ENCODE data around the gene ADAM20. TPM values are rescaled to one million over a fixed set of nuclear protein-coding genes. Genes with fewer than 3 reads are reported as not detected.

ADAM20 gene
- total RNA-seq, result 0.23 and 0.37 TPM in 2 replicates
- long read RNA-seq, result 0 reads

- H3K36me3 Mint-ChIP-seq (ENCODE audit: low read depth), result peaks cover 45% of the 10 kb centered on the region
- no peaks in the 10 kb centered on the region for H3K4me1 Mint-ChIP-seq
- no peak for TF ChIP-seq CTCF (conservative IDR thresholded peaks at IDR 0.05)
- no peaks in the 10 kb centered on the region for H3K27me3 Mint-ChIP-seq (ENCODE audit: low read depth)
- no peak within 1 kb of the TSS for H3K27ac Mint-ChIP-seq (ENCODE audit: unreplicated experiment)
- no peak for DNase-seq (ENCODE audit: low read depth, low spot score)
- no peak within 1 kb of the TSS for H3K4me3 Mint-ChIP-seq
- peaks cover 20% of the 10 kb centered on the region for H3K9me3 Mint-ChIP-seq
Measured at GRCh38 chr14:70534904-70535303, at the start of gene ADAM20. ADAM20 (minus strand) TSS chr14:70535004; CDS start chr14:70524757, 10,247 bp downstream.

- no peaks in the 10 kb centered on the region for H3K4me1 Mint-ChIP-seq
- H3K9me3 Mint-ChIP-seq, result peaks cover 4% of the 10 kb centered on the region
- TF ChIP-seq CTCF (conservative IDR thresholded peaks at IDR 0.05), result no peak
- H3K27ac Mint-ChIP-seq (ENCODE audit: unreplicated experiment), result no peak overlapping the region
- no peak for DNase-seq (ENCODE audit: low read depth, low spot score)
- no peak overlapping the region for H3K4me3 Mint-ChIP-seq
- H3K27me3 Mint-ChIP-seq (ENCODE audit: low read depth), result no peaks in the 10 kb centered on the region
- peaks cover 31% of the 10 kb centered on the region for H3K36me3 Mint-ChIP-seq (ENCODE audit: low read depth)
Measured at GRCh38 chr14:70576891-70577290, 42.1 kb upstream of the ADAM20 start.

GRCh38 chr14:70573050-70573449 lies 38.2 kb upstream of the ADAM20 start:
- Mint-ChIP-seq H3K27me3 (ENCODE audit: low read depth) (no peaks in the 10 kb centered on the region), H3K27ac (ENCODE audit: unreplicated experiment) (no peak overlapping the region), H3K9me3 (peaks cover 4% of the 10 kb centered on the region), H3K36me3 (ENCODE audit: low read depth) (peaks cover 23% of the 10 kb centered on the region), H3K4me1 (no peaks in the 10 kb centered on the region), H3K4me3 (no peak overlapping the region)
- DNase-seq (ENCODE audit: low read depth, low spot score), result no peak
- no peak for TF ChIP-seq CTCF (conservative IDR thresholded peaks at IDR 0.05)

GRCh38 chr14:70571139-70571538 lies 36.3 kb upstream of the ADAM20 start:
- DNase-seq (ENCODE audit: low read depth, low spot score), result no peak
- Mint-ChIP-seq H3K27me3 (ENCODE audit: low read depth) (no peaks in the 10 kb centered on the region), H3K27ac (ENCODE audit: unreplicated experiment) (no peak overlapping the region), H3K36me3 (ENCODE audit: low read depth) (peaks cover 28% of the 10 kb centered on the region), H3K4me1 (no peaks in the 10 kb centered on the region), H3K4me3 (no peak overlapping the region), H3K9me3 (peaks cover 7% of the 10 kb centered on the region)
- TF ChIP-seq CTCF (conservative IDR thresholded peaks at IDR 0.05), result no peak

- peaks cover 20% of the 10 kb centered on the region for H3K9me3 Mint-ChIP-seq
- peaks cover 48% of the 10 kb centered on the region for H3K36me3 Mint-ChIP-seq (ENCODE audit: low read depth)
- TF ChIP-seq CTCF (conservative IDR thresholded peaks at IDR 0.05), result peak; percentile 63
- DNase-seq (ENCODE audit: low read depth, low spot score), result peak; percentile 3
- peak overlapping the region; percentile 27 for H3K27ac Mint-ChIP-seq (ENCODE audit: unreplicated experiment)
- no peaks in the 10 kb centered on the region for H3K27me3 Mint-ChIP-seq (ENCODE audit: low read depth)
- no peak overlapping the region for H3K4me3 Mint-ChIP-seq
- H3K4me1 Mint-ChIP-seq, result no peaks in the 10 kb centered on the region
Measured at GRCh38 chr14:70567791-70568190, 33.0 kb upstream of the ADAM20 start.

GRCh38 chr14:70563869-70564268 lies 29.1 kb upstream of the ADAM20 start:
- peaks cover 26% of the 10 kb centered on the region for H3K9me3 Mint-ChIP-seq
- peaks cover 60% of the 10 kb centered on the region for H3K36me3 Mint-ChIP-seq (ENCODE audit: low read depth)
- no peak for TF ChIP-seq CTCF (conservative IDR thresholded peaks at IDR 0.05)
- H3K4me3 Mint-ChIP-seq, result no peak overlapping the region
- no peak overlapping the region for H3K27ac Mint-ChIP-seq (ENCODE audit: unreplicated experiment)
- no peaks in the 10 kb centered on the region for H3K4me1 Mint-ChIP-seq
- H3K27me3 Mint-ChIP-seq (ENCODE audit: low read depth), result no peaks in the 10 kb centered on the region
- DNase-seq (ENCODE audit: low read depth, low spot score), result no peak
